GM18520 (cell line): ENCODE measurements around the gene ERC2.

Experiments used
- ATAC-seq: cut with Tn5 transposase; IDR thresholded peaks from one replicate; pipeline ENCODE4 v1.9.1; 2021; ENCODE audit not compliant: unreplicated experiment

Gene ERC2

DNA sequence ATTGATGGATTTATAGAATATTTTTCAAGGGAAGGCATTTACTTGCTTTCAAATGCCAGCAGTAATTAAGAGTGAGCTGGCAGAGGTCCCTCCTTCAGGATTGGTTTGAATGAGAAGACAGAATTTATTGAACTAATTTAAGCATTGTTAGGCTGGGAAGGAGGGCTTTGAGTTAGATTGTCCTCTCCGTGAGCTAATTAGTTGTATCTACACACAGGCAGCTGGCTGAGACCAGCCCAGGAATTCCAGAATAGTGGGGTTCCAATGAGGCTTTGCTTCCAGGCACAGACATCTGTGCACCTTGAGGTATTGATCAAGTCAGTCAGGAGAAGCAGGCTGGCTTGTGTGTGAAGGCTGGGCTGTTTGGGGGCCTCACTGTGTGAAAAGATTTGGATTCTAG, 857.1 kb downstream of the ERC2 start:
- ATAC-seq = no peak

GRCh38 chr3:55609230-55609827, 858.9 kb downstream of the ERC2 start:
- ATAC-seq = no peak

GRCh38 chr3:55608301-55608937, 859.8 kb downstream of the ERC2 start:
- ATAC-seq = no peak

- ATAC-seq = peak; percentile 89
Measured at GRCh38 chr3:55607844-55608243, 860.4 kb downstream of the ERC2 start.

- ATAC-seq = no peak
Measured at GRCh38 chr3:55607175-55607574, 861.1 kb downstream of the ERC2 start.

GRCh38 chr3:55605443-55606236, 862.6 kb downstream of the ERC2 start:
- ATAC-seq = no peak

DNA sequence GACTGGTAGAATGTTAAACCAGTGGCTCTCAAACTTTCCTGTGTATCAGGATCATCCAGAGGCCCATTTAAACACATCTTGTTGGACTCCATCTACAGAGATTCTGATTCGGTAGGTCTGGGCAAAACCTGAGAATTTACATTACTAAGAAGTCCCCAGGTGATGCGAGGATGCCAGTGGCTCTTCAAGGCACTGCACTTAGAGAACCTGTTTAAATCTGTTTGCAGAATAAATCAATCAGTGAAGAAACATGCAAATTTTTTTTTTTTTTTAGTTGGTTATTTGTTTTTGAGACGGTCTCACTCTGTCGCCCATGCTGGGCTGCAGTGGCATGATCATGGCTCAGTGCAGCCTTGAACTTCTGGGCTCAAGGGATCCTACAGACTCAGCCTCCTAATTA, 863.4 kb downstream of the ERC2 start:
- no peak for ATAC-seq

GRCh38 chr3:55604402-55604801, 863.9 kb downstream of the ERC2 start:
- ATAC-seq = no peak

DNA sequence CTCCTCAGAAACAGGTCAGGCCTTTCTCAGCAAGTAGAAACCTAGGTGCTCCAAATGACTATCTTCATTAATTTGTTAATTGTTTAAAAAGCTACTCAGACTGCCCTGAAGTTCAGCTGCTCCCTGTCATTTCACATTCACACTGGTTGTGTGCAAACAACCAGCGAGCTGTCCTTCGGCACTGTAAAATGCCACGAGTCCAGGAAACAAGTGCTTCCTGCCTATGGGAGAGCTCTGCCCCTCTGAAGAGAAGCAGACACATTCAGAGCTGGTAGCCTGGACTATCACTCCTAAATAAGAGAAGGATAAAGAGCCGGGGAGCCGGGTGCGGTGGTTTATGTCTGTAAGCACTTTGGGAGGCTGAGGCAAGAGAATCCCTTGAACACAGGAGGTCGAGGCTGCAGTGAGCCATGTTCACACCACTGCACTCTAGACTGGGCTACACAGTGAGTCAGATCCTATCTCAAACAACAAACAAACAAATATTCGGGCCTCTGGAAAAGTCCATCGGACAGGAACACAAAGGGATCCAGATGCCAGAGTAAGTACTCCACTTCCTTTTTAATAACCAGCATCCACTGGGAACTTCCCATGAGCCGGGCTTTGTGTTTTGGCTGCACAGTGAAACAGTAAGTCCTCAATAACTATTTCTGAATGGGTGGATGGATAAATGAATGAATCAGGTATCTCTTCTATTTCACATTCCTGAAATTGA, 866.7 kb downstream of the ERC2 start:
- ATAC-seq = no peak

- ATAC-seq = no peak
Measured at GRCh38 chr3:55598224-55598623, 870.0 kb downstream of the ERC2 start.

DNA sequence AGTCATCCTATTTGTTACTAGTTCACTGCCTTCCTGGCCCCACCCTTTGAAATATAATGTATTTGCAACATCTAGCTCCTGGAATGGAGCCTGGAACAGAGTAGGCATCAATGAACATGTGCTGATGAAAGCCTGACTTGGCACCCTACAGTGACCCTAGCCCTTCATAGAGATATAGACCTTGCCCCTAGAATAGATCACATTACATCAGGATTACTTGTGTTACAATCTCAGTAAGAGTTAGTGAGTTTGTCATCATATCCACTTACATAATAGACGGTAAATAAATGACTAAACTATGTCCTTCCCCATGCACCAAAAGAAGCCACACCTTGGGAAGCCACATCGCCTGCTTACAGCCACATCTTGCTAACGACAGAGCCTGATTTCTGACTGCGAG, 870.6 kb downstream of the ERC2 start:
- no peak for ATAC-seq

- ATAC-seq = no peak
Measured at GRCh38 chr3:55596212-55596611, 872.1 kb downstream of the ERC2 start.

DNA sequence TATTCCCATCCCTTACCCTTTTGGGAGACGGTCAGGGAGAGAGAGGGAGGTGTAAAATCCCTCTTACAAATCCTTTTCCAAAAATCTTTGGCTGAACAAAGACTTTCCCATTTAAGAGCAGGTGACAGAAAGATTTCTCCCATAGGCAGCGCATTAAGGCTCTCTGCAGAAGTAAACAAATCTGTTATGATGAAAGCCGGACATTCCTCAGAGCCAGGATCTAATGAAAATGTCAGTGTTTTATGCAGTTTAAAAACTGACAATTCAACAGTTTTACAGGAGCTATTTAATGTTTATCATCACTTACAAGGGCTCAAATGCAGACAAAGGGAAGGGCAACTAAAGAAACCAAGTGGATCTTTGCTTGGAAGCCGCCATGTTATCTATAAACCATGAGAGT, 872.8 kb downstream of the ERC2 start:
- ATAC-seq = no peak

DNA sequence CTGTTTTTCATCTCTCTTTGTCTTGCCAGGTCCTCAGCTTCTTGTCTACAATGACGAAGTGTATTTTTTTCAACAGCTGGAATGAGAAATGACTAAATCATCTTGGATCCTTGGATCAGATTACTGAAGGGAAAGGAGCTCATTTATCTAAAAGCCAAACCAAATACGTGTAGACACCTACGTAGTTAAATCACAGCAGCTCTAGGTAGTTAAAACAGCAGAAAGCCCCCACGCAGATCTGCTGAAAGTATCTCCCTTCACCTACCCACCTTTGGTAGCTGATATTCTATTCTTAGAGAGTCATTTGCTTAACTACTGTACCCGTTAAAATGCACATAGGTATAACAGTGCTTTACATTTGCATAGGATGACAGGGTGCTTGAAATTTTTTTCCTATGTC, 875.7 kb downstream of the ERC2 start:
- no peak for ATAC-seq

- no peak for ATAC-seq
Measured at GRCh38 chr3:55591888-55592287, 876.4 kb downstream of the ERC2 start.

DNA sequence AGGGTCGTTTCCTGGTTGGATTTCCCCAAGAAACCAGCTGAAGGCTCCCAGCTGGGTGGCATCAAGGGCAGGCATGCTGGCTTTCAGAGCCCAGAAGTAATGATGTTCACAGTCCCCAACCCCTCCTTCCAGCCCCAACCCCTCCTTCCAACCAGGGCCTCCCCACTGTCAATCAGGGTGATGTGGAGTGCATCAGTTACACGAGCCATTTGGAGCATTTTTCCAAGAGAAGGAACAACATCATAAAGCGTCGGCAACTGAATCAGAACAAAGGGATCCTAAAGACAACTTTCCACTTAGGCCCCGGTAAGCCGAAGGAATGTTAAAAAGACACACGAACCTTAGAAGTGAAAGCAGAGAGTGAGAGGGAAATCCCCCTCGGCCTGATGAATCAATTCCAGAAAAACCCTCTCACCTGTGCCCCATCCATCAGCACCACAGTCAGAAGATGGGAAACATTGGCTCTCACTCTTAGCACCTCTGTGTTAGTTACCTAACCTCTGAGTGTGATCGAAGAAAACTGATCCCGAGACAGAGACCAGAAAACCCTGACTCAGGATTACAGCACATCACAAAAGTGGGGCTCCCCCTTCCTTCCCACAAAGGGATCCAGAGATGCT, 880.0 kb downstream of the ERC2 start:
- ATAC-seq = no peak

DNA sequence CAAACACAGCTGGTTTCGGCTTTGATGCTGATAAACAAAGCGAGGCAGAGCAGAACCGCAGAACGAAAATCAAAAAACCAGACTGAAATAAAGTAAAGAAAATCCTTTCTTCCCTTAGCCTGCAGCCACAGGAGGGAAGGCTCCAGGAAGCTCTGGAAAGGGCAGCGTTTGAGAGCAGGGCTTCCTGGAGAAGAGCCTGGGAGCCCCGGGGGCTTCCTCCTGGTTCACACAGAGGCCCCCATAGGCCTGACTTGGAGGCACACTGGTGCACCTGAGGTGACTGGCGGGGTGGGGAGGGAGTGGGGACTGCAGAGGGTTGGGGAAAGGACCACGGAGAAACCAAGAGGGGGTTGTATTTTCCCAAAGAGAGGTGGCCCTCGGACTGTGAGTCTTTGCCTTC, 882.4 kb downstream of the ERC2 start:
- ATAC-seq = no peak

DNA sequence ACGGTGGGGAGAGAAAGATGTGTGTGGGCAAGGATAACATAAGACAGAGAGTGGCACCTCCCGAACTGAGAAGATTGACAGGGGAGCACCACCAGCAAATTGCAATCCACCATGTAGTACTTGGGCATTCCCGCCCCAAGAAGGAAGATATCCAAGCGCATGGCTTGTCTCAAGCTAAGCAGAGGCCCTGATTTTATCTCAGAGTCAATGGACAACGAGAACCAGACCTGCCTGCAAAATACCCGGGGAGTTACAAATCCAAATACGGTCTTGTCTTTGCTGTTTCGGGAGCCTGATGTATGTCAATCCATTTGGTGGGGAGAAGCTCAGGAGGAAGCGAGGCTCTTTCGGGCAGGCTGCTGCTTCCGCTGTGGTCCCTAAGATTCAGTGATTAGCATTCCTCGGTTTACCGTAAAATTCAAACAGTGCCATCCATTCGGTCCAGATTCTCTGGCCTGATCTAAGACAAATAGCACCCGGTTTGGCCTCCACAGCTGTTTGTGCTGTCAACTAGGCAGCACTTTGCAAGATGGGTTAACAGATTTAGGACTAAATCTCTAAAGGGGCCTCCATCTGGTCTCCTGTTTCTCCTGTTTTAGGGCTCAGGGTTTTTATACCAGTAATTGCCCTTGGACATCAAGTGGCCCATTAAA, 883.4 kb downstream of the ERC2 start:
- ATAC-seq = no peak

- no peak for ATAC-seq
Measured at GRCh38 chr3:55584030-55584429, 884.2 kb downstream of the ERC2 start.

GRCh38 chr3:55583475-55583874, 884.8 kb downstream of the ERC2 start:
- no peak for ATAC-seq

GRCh38 chr3:55579496-55579895, 888.8 kb downstream of the ERC2 start:
- ATAC-seq = no peak
